AG04449 (cell line): ENCODE data around the gene MGAT4C.

Experiments used
- CTCF ChIA-PET: fragments of 350-600 bp; formaldehyde crosslinking; extraction: SDS; loops from one replicate; lab custom pipeline; 2021; ENCODE audit warnings: antibody characterized with exemption; lab: Yijun Ruan, JAX
- POLR2A ChIA-PET: fragments of 400-600, 350-600 bp; formaldehyde crosslinking; extraction: SDS; loops from one replicate; lab custom pipeline; 2020; ENCODE audit warnings: antibody characterized with exemption, inconsistent platforms; lab: Yijun Ruan, JAX
- DNase-seq: peaks from one replicate; pipeline ENCODE4 v3.0.0-alpha.2; 2010; ENCODE audit warnings: low read depth, low spot score
- H3K4me3 ChIP-seq: 2 replicates; pipeline ENCODE4 v1.5.1; 2011; ENCODE audit warnings: low read depth, mild to moderate bottlenecking, control low read depth, low read length
- CTCF ChIP-seq: IDR thresholded peaks from one replicate; pipeline ENCODE4 v1.5.1; 2011; ENCODE audit warnings: mild to moderate bottlenecking, moderate library complexity, low read length, control low read depth, inconsistent platforms; ENCODE audit not compliant: insufficient read depth; ENCODE audit errors: missing control alignments

Gene MGAT4C

GRCh38 chr12:86257134-86257533 lies 943 bp upstream of the MGAT4C start:
- no peak overlapping the region for H3K4me3 ChIP-seq
- no peak for TF ChIP-seq CTCF
- POLR2A ChIA-PET = no interaction called here
- CTCF ChIA-PET = no interaction called here
- no peak for DNase-seq

GRCh38 chr12:86254399-86255107 lies 1.6 kb downstream of the MGAT4C start:
- POLR2A ChIA-PET = no interaction called here
- H3K4me3 ChIP-seq = no peak overlapping the region
- no peak for TF ChIP-seq CTCF
- CTCF ChIA-PET = interaction anchor here (1.1 kb wide), 1 partner anchor 660 kb away, joined by 4 read pairs; no protein-coding TSS in a partner anchor
- no peak for DNase-seq

- peak; percentile 28 for DNase-seq
- H3K4me3 ChIP-seq = no peak overlapping the region
- CTCF ChIA-PET = no interaction called here
These were observed 6.3 kb downstream of the MGAT4C start for GRCh38 chr12:86249851-86250250.

GRCh38 chr12:86249276-86249675 lies 6.9 kb downstream of the MGAT4C start:
- no peak for DNase-seq
- CTCF ChIA-PET = no interaction called here

More at GRCh38 chr12:86249851-86250250, 6.3 kb downstream of the MGAT4C start:
- TF ChIP-seq CTCF = no peak
- POLR2A ChIA-PET = no interaction called here

GRCh38 chr12:86247871-86248270 lies 8.3 kb downstream of the MGAT4C start:
- TF ChIP-seq CTCF = no peak
- CTCF ChIA-PET = no interaction called here
- DNase-seq = no peak
- POLR2A ChIA-PET = no interaction called here
- H3K4me3 ChIP-seq = no peak overlapping the region

More at GRCh38 chr12:86249276-86249675, 6.9 kb downstream of the MGAT4C start:
- TF ChIP-seq CTCF = no peak
- no peak overlapping the region for H3K4me3 ChIP-seq
- POLR2A ChIA-PET = no interaction called here

- no peak for DNase-seq
- TF ChIP-seq CTCF = no peak
- ChIA-PET CTCF (no interaction called here), POLR2A (no interaction called here)
- no peak overlapping the region for H3K4me3 ChIP-seq
These were observed 14.6 kb downstream of the MGAT4C start for GRCh38 chr12:86241600-86241999.
